SK-N-SH (cell line): Measurements from ENCODE around the gene APOO.

Experiments
- EZH2phosphoT487 ChIP-seq: fragments of 200-600 bp; sonication (generic); IDR thresholded peaks from 2 replicates; pipeline ENCODE4 v1.6.1; 2017; ENCODE audit warnings: low read depth, mixed run types, mild to moderate bottlenecking, antibody characterized with exemption, moderate library complexity, borderline replicate concordance
- JUND ChIP-seq: IDR thresholded peaks from 2 replicates; pipeline ENCODE4 v1.4.0; 2012
- MAX ChIP-seq: IDR thresholded peaks from 2 replicates; pipeline ENCODE4 v1.4.0; 2012; ENCODE audit warnings: low read depth
- MEF2A ChIP-seq: IDR thresholded peaks from 2 replicates; pipeline ENCODE4 v1.4.0; 2012; ENCODE audit warnings: low read depth, borderline replicate concordance
- NFIC ChIP-seq: IDR thresholded peaks from 2 replicates; pipeline ENCODE4 v1.4.0; 2012; ENCODE audit warnings: borderline replicate concordance
- POLR2AphosphoS5 ChIP-seq: IDR thresholded peaks from 2 replicates; pipeline ENCODE4 v1.6.1; 2012; ENCODE audit warnings: low read depth, low read length
- TF ChIP-seq, protein P1 (sequence below): fragments of 200-600 bp; sonication (generic); IDR thresholded peaks from 2 replicates; pipeline ENCODE4 v1.6.1; 2017; ENCODE audit warnings: antibody characterized with exemption, mild to moderate bottlenecking, moderate library complexity

DNA sequence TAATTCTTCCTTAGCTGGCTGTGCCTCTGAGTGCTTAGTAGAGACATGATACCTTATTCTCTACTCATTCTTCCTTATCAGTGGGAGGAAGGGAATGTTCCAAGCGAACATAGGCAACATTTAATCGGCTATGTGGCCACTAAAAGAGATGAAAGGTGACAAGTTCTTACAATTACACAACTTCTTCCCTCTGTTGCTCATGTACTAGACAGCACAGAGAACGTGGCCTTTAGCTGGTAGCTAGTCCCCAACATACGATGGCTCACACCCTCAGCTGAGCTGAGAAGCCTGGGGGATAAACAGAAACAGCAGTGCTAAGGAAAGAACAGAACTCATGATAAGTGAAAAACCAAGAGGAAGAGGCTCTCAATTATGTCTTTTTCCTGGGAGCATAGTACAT, 52.2 kb downstream of the APOO start:
- TF ChIP-seq, protein P1, sequence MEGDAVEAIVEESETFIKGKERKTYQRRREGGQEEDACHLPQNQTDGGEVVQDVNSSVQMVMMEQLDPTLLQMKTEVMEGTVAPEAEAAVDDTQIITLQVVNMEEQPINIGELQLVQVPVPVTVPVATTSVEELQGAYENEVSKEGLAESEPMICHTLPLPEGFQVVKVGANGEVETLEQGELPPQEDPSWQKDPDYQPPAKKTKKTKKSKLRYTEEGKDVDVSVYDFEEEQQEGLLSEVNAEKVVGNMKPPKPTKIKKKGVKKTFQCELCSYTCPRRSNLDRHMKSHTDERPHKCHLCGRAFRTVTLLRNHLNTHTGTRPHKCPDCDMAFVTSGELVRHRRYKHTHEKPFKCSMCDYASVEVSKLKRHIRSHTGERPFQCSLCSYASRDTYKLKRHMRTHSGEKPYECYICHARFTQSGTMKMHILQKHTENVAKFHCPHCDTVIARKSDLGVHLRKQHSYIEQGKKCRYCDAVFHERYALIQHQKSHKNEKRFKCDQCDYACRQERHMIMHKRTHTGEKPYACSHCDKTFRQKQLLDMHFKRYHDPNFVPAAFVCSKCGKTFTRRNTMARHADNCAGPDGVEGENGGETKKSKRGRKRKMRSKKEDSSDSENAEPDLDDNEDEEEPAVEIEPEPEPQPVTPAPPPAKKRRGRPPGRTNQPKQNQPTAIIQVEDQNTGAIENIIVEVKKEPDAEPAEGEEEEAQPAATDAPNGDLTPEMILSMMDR, result no peak
- TF ChIP-seq EZH2phosphoT487 (no peak), NFIC (no peak), MEF2A (no peak), MAX (no peak), JUND (no peak), POLR2AphosphoS5 (no peak)
